OCI-LY7 (cell line): ENCODE data around the gene TUBGCP5.

Source experiments
- EZH2phosphoT487 ChIP-seq: fragments of 200-600 bp; sonication (generic); IDR thresholded peaks from 2 replicates; pipeline ENCODE4 v1.6.1; 2018; ENCODE audit warnings: low read depth, borderline replicate concordance, mild to moderate bottlenecking, mixed run types, antibody characterized with exemption, low read length, moderate library complexity, mixed read lengths
- TF ChIP-seq, protein P1 (sequence below): fragments of 200-600 bp; sonication (generic); conservative IDR thresholded peaks from 2 replicates; pipeline ENCODE4 v1.5.1; 2014; ENCODE audit warnings: mild to moderate bottlenecking, antibody characterized with exemption, low read length, moderate library complexity, mixed read lengths

DNA sequence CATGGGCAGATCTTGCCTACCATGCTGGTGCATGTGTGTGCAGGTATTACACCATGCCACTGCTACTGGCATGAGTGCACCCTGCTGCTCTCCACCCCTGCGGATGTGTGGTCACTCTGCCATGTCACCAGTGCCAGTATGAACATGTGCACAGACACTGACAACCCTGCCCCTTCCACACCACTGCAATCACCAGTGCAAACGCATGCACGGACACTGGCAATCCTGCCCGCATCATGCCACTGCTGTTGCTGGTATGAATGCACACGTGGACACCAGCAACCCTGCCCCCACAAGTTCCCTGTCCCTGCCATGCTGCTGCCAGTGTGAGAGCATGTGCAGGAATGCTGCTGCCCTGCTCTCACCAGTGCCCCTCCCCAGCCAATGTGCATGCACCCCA is 24.8 kb upstream of the TUBGCP5 start:
- TF ChIP-seq, protein P1, sequence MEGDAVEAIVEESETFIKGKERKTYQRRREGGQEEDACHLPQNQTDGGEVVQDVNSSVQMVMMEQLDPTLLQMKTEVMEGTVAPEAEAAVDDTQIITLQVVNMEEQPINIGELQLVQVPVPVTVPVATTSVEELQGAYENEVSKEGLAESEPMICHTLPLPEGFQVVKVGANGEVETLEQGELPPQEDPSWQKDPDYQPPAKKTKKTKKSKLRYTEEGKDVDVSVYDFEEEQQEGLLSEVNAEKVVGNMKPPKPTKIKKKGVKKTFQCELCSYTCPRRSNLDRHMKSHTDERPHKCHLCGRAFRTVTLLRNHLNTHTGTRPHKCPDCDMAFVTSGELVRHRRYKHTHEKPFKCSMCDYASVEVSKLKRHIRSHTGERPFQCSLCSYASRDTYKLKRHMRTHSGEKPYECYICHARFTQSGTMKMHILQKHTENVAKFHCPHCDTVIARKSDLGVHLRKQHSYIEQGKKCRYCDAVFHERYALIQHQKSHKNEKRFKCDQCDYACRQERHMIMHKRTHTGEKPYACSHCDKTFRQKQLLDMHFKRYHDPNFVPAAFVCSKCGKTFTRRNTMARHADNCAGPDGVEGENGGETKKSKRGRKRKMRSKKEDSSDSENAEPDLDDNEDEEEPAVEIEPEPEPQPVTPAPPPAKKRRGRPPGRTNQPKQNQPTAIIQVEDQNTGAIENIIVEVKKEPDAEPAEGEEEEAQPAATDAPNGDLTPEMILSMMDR: no peak
- TF ChIP-seq EZH2phosphoT487: no peak
